PC-9 (cell line): Measurements from ENCODE around the gene PIAS1. TPM values are rescaled to one million over a fixed set of nuclear protein-coding genes. Genes with fewer than 3 reads are reported as not detected.
"Not testable (repeated sequence)": the region's sequence is repeated elsewhere in the genome, so short reads cannot be mapped to it uniquely, and the experiment has no call there.

Experiments used
- BruUV-seq: library from RNA; stranded (reverse); fragments of 400-500 nt; replicated peaks from 2 replicates; lab custom pipeline; 2021; lab: Mats Ljungman, UMichigan
- CTCF ChIA-PET: fragments of 300-600 bp; sonication (Branson Sonifier 250); formaldehyde crosslinking; loops from one replicate; lab custom pipeline; 2022; ENCODE audit warnings: antibody characterized with exemption; lab: Charles Lee
- POLR2A ChIA-PET: fragments of 300-600 bp; sonication (Branson Sonifier 250); formaldehyde crosslinking; loops from one replicate; lab custom pipeline; 2022; ENCODE audit warnings: antibody characterized with exemption; ENCODE audit not compliant: unreplicated experiment; lab: Charles Lee
- DNase-seq, 2 experiments: peaks; one replicate each; pipeline versions ENCODE4 v3.0.0 to v3.0.0-alpha.2; 2015 to 2022; ENCODE audit warnings: mixed read lengths in 1 of 2
- H2AFZ ChIP-seq: fragments of 200-600 bp; sonication (generic); 2 replicates; pipeline ENCODE4 v1.8.1; 2017; ENCODE audit warnings: antibody characterized with exemption
- H3F3A ChIP-seq: fragments of 200-600 bp; sonication (generic); 2 replicates; pipeline ENCODE4 v1.8.1; 2017; ENCODE audit warnings: antibody characterized with exemption, mild to moderate bottlenecking, low read depth; ENCODE audit not compliant: insufficient read depth
- H3K27ac ChIP-seq: fragments of 200-600 bp; sonication (generic); 2 replicates; pipeline ENCODE4 v1.6.1; 2016; ENCODE audit warnings: mixed run types
- H3K27me3 ChIP-seq: fragments of 200-600 bp; sonication (generic); 2 replicates; pipeline ENCODE4 v1.6.1; 2016; ENCODE audit warnings: low read depth, mixed run types; ENCODE audit not compliant: insufficient read depth
- H3K36me3 ChIP-seq: fragments of 200-600 bp; sonication (generic); 2 replicates; pipeline ENCODE4 v1.6.1; 2016; ENCODE audit warnings: low read depth, mixed run types
- H3K4me1 ChIP-seq: fragments of 200-600 bp; sonication (generic); replicated peaks from 2 replicates; pipeline ENCODE4 v1.6.1; 2016; ENCODE audit warnings: mixed run types; ENCODE audit not compliant: insufficient read depth
- H3K4me2 ChIP-seq: fragments of 200-600 bp; sonication (generic); 2 replicates; pipeline ENCODE4 v1.6.1; 2017; ENCODE audit warnings: mixed run types
- H3K4me3 ChIP-seq: fragments of 200-600 bp; sonication (generic); 2 replicates; pipeline ENCODE4 v1.6.1; 2016; ENCODE audit warnings: mixed run types
- H3K79me2 ChIP-seq: fragments of 200-600 bp; sonication (generic); 2 replicates; pipeline ENCODE4 v1.6.1; 2017; ENCODE audit warnings: low read depth, mixed run types
- H3K9me2 ChIP-seq: fragments of 200-600 bp; sonication (generic); 2 replicates; pipeline ENCODE4 v1.8.1; 2017; ENCODE audit warnings: mild to moderate bottlenecking; ENCODE audit not compliant: insufficient read depth
- H3K9me3 ChIP-seq: fragments of 200-600 bp; sonication (generic); 2 replicates; pipeline ENCODE4 v1.8.1; 2016; ENCODE audit warnings: low read depth; ENCODE audit not compliant: insufficient read depth
- H4K20me1 ChIP-seq: fragments of 200-600 bp; sonication (generic); 2 replicates; pipeline ENCODE4 v1.8.1; 2017; ENCODE audit not compliant: insufficient read depth
- EZH2 ChIP-seq: fragments of 200-600 bp; sonication (generic); IDR thresholded peaks from 2 replicates; pipeline ENCODE4 v1.8.0; 2017; ENCODE audit warnings: antibody characterized with exemption, low read depth
- intact Hi-C: fragments of 100-400 bp; cut with micrococcal nuclease; formaldehyde crosslinking; loops from one replicate; pipeline ENCODE4 v1.10.0; 2022; ENCODE audit not compliant: unreplicated experiment
- total RNA-seq: library from RNA; stranded (reverse); gene quantifications from 2 replicates; pipeline ENCODE4 v1.2.3, GENCODE V29; 2021
- TF ChIP-seq, protein P1 (sequence below): fragments of 200-600 bp; sonication (generic); conservative IDR thresholded peaks from 2 replicates; pipeline ENCODE4 v1.6.1; 2017; ENCODE audit warnings: mixed run types, antibody characterized with exemption, mild to moderate bottlenecking, moderate library complexity

PIAS1 gene
- total RNA-seq, 1 experiment from 2014 or later = 42.5 TPM

DNA sequence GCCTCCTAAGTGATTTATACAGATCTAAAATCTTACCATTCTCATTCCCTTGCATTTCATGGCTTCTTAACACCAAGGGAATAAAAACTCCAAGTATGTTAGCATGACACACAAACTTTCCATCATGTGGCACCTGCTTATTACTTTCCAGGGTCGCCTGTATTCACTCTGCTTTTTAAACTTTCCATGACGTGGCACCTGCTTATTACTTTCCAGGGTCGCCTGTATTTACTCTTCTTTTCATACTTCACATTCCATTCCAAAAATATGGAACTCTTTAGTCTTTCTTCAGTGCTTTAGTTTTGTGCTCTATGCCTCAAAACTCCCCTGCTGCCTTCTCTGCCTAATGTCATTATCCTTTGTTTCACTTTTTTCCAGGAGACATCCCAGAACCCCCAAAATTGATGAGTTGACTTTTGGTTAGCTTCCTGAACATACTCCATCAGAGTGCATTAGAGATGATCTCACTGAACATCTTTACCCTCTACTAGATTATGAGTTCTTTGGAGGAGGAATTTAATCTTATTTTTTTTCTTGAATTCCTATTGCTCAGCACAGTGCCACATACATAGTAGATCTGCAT lies 104.0 kb downstream of the PIAS1 start:
- H3K9me3 ChIP-seq = no peaks in the 10 kb centered on the region
- no peak overlapping the region for H3K4me2 ChIP-seq
- H2AFZ ChIP-seq = no peak overlapping the region
- CTCF ChIA-PET = no interaction called here
- BruUV-seq = no TSS peak
- H3K27ac ChIP-seq = no peak overlapping the region
- H3K9me2 ChIP-seq = no peaks in the 10 kb centered on the region
- no peak for TF ChIP-seq EZH2
- TF ChIP-seq, protein P1, sequence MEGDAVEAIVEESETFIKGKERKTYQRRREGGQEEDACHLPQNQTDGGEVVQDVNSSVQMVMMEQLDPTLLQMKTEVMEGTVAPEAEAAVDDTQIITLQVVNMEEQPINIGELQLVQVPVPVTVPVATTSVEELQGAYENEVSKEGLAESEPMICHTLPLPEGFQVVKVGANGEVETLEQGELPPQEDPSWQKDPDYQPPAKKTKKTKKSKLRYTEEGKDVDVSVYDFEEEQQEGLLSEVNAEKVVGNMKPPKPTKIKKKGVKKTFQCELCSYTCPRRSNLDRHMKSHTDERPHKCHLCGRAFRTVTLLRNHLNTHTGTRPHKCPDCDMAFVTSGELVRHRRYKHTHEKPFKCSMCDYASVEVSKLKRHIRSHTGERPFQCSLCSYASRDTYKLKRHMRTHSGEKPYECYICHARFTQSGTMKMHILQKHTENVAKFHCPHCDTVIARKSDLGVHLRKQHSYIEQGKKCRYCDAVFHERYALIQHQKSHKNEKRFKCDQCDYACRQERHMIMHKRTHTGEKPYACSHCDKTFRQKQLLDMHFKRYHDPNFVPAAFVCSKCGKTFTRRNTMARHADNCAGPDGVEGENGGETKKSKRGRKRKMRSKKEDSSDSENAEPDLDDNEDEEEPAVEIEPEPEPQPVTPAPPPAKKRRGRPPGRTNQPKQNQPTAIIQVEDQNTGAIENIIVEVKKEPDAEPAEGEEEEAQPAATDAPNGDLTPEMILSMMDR = no peak
- no peak overlapping the region for H3K4me3 ChIP-seq
- no peak for DNase-seq
- no peaks in the 10 kb centered on the region for H3K79me2 ChIP-seq
- 0 out of 2 replicates have a peak, but pooled peaks cover 7% of the 10 kb centered on the region for H3K36me3 ChIP-seq
- no peaks in the 10 kb centered on the region for H3F3A ChIP-seq
- intact Hi-C loops = loop anchor here (10.0 kb wide), 1 partner anchor 143 kb away; no protein-coding TSS in a partner anchor
- no peaks in the 10 kb centered on the region for H4K20me1 ChIP-seq
- no peaks in the 10 kb centered on the region for H3K27me3 ChIP-seq
- POLR2A ChIA-PET = no interaction called here
- no peaks in the 10 kb centered on the region for H3K4me1 ChIP-seq

GRCh38 chr15:68163191-68163590 lies 109.1 kb downstream of the PIAS1 start:
- no peaks in the 10 kb centered on the region for H3K9me2 ChIP-seq
- no peak overlapping the region for H3K4me2 ChIP-seq
- H3K9me3 ChIP-seq = no peaks in the 10 kb centered on the region
- ChIA-PET CTCF (no interaction called here), POLR2A (no interaction called here)
- 0 out of 2 replicates have a peak, but pooled peaks cover 7% of the 10 kb centered on the region for H3K36me3 ChIP-seq
- TF ChIP-seq EZH2 = no peak
- TF ChIP-seq, protein P1 = no peak
- no TSS peak for BruUV-seq
- no peak overlapping the region for H3K4me3 ChIP-seq
- no peaks in the 10 kb centered on the region for H3K27me3 ChIP-seq
- no peaks in the 10 kb centered on the region for H4K20me1 ChIP-seq
- no peak overlapping the region for H3K27ac ChIP-seq
- intact Hi-C loops = no loop called here
- H3F3A ChIP-seq = no peaks in the 10 kb centered on the region
- no peak for DNase-seq
- H3K4me1 ChIP-seq = no peaks in the 10 kb centered on the region
- no peaks in the 10 kb centered on the region for H3K79me2 ChIP-seq
- no peak overlapping the region for H2AFZ ChIP-seq

GRCh38 chr15:68166847-68167246 lies 112.7 kb downstream of the PIAS1 start:
- no peak for DNase-seq
- H4K20me1 ChIP-seq = no peaks in the 10 kb centered on the region
- H2AFZ ChIP-seq = no peak overlapping the region
- no peaks in the 10 kb centered on the region for H3K9me2 ChIP-seq
- H3F3A ChIP-seq = no peaks in the 10 kb centered on the region
- no peak overlapping the region for H3K4me2 ChIP-seq
- H3K4me1 ChIP-seq = no peaks in the 10 kb centered on the region
- no peak overlapping the region for H3K4me3 ChIP-seq
- no peaks in the 10 kb centered on the region for H3K79me2 ChIP-seq
- CTCF ChIA-PET = no interaction called here
- POLR2A ChIA-PET = no interaction called here
- intact Hi-C loops = no loop called here
- H3K27me3 ChIP-seq = no peaks in the 10 kb centered on the region
- H3K9me3 ChIP-seq = no peaks in the 10 kb centered on the region
- no peaks in the 10 kb centered on the region for H3K36me3 ChIP-seq
- TF ChIP-seq, protein P1 = no peak
- TF ChIP-seq EZH2 = no peak
- BruUV-seq = no TSS peak
- no peak overlapping the region for H3K27ac ChIP-seq

DNA sequence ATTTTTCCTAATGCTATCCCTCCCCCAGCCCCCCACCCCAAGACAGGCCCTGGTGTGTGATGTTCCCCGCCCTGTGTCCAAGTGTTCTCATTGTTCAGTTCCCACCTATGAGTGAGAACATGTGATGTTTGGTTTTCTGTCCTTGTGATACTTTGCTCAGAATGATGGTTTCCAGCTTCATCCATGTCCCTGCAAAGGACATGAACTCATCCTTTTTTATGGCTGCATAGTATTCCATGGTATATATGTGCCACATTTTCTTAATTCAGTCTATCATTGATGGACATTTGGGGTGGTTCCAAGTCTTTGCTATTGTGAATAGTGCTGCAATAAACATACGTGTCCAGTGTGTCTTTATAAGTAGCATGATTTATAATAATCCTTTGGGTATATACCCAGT lies 117.9 kb downstream of the PIAS1 start:
- DNase-seq, H3K36me3 ChIP-seq, H4K20me1 ChIP-seq, H3K4me1 ChIP-seq, BruUV-seq, H3K9me2 ChIP-seq, H3K4me2 ChIP-seq, H3K27ac ChIP-seq, H3K4me3 ChIP-seq, H3K79me2 ChIP-seq, H2AFZ ChIP-seq, CTCF ChIA-PET, POLR2A ChIA-PET, H3K27me3 ChIP-seq, H3F3A ChIP-seq, intact Hi-C loops, H3K9me3 ChIP-seq: not testable (repeated sequence)
